ENCODE measurements around the gene G3BP2. TPM values are rescaled to one million over a fixed set of nuclear protein-coding genes. Genes with fewer than 3 reads are reported as not detected.
A peak's percentile ranks its signal among the peaks of the same experiment; 100 is the strongest.

The G3BP2 gene
- total and polyA plus RNA-seq, 4 donors, result 15.7 to 81.6 (median 55.1) TPM

DNA sequence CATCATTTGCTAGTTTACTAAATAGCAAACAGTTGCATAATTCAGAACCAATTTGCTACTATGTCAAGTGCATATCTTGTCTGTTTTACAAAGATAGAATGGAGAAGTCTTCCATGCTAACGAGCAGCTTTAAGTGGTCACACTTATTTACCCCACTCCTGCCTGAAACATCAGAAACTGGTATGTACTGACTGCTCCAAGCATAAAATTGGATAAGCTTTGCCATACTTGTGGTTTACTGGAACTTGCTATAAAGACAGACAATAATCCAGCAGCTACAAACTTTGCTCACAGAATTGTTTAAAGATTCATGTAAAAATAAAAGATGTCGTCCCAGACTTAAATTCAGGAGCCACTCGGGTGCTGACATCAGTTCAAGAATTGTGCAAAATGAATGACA is 29.6 kb downstream of the G3BP2 start:
- H3K4me3 ChIP-seq (ENCODE audit: low read depth in 1 of 3, low read length in 3 of 3), result no peak overlapping the region
- no peaks in the 10 kb centered on the region for H3K4me1 ChIP-seq (ENCODE audit: control insufficient read depth in 4 of 4, insufficient read depth in 4 of 4, low read length in 3 of 4)
- no peaks in the 10 kb centered on the region for H3K9me3 ChIP-seq (ENCODE audit: control insufficient read depth in 4 of 4, low read length in 3 of 4)
- 83% methylated on average over 3 of the region's 3 CpGs for WGBS
- no peak overlapping the region for H3K27ac ChIP-seq (ENCODE audit: low read depth in 1 of 2, low read length in 2 of 2)
- no peak overlapping the region for H3K9ac ChIP-seq (ENCODE audit: low read depth in 1 of 2, low read length in 2 of 2)
- H3K36me3 ChIP-seq (ENCODE audit: control insufficient read depth in 4 of 4, insufficient read depth in 3 of 4, low read depth in 1 of 4, low read length in 3 of 4), result peaks cover 5 to 50% (median 40%) of the 10 kb centered on the region in 4 donors
- no peaks in the 10 kb centered on the region for H3K27me3 ChIP-seq (ENCODE audit: control insufficient read depth in 4 of 4, insufficient read depth in 4 of 4, low read length in 3 of 4)
- no peak for DNase-seq (ENCODE audit: low spot score)
- TF ChIP-seq JUND (IDR thresholded peaks at IDR 0.05) (no peak), HNF4G (IDR thresholded peaks at IDR 0.05) (no peak), HNF4A (conservative IDR thresholded peaks at IDR 0.05) (no peak), FOXA2 (IDR thresholded peaks at IDR 0.05) (no peak), NR2F2 (IDR thresholded peaks at IDR 0.05) (no peak), RXRA (IDR thresholded peaks at IDR 0.05) (no peak), FOXA1 (IDR thresholded peaks at IDR 0.05) (no peak), YY1 (IDR thresholded peaks at IDR 0.05) (no peak), TAF1 (conservative IDR thresholded peaks at IDR 0.05) (no peak), EGR1 (IDR thresholded peaks at IDR 0.05; ENCODE audit: low read depth in 2 of 2) (no peak), SP1 (IDR thresholded peaks at IDR 0.05) (no peak)
- TF ChIP-seq, protein P1, sequence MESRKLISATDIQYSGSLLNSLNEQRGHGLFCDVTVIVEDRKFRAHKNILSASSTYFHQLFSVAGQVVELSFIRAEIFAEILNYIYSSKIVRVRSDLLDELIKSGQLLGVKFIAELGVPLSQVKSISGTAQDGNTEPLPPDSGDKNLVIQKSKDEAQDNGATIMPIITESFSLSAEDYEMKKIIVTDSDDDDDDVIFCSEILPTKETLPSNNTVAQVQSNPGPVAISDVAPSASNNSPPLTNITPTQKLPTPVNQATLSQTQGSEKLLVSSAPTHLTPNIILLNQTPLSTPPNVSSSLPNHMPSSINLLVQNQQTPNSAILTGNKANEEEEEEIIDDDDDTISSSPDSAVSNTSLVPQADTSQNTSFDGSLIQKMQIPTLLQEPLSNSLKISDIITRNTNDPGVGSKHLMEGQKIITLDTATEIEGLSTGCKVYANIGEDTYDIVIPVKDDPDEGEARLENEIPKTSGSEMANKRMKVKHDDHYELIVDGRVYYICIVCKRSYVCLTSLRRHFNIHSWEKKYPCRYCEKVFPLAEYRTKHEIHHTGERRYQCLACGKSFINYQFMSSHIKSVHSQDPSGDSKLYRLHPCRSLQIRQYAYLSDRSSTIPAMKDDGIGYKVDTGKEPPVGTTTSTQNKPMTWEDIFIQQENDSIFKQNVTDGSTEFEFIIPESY (IDR thresholded peaks at IDR 0.05), result no peak
- TF ChIP-seq, protein P2, sequence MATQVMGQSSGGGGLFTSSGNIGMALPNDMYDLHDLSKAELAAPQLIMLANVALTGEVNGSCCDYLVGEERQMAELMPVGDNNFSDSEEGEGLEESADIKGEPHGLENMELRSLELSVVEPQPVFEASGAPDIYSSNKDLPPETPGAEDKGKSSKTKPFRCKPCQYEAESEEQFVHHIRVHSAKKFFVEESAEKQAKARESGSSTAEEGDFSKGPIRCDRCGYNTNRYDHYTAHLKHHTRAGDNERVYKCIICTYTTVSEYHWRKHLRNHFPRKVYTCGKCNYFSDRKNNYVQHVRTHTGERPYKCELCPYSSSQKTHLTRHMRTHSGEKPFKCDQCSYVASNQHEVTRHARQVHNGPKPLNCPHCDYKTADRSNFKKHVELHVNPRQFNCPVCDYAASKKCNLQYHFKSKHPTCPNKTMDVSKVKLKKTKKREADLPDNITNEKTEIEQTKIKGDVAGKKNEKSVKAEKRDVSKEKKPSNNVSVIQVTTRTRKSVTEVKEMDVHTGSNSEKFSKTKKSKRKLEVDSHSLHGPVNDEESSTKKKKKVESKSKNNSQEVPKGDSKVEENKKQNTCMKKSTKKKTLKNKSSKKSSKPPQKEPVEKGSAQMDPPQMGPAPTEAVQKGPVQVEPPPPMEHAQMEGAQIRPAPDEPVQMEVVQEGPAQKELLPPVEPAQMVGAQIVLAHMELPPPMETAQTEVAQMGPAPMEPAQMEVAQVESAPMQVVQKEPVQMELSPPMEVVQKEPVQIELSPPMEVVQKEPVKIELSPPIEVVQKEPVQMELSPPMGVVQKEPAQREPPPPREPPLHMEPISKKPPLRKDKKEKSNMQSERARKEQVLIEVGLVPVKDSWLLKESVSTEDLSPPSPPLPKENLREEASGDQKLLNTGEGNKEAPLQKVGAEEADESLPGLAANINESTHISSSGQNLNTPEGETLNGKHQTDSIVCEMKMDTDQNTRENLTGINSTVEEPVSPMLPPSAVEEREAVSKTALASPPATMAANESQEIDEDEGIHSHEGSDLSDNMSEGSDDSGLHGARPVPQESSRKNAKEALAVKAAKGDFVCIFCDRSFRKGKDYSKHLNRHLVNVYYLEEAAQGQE (IDR thresholded peaks at IDR 0.05), result no peak

DNA sequence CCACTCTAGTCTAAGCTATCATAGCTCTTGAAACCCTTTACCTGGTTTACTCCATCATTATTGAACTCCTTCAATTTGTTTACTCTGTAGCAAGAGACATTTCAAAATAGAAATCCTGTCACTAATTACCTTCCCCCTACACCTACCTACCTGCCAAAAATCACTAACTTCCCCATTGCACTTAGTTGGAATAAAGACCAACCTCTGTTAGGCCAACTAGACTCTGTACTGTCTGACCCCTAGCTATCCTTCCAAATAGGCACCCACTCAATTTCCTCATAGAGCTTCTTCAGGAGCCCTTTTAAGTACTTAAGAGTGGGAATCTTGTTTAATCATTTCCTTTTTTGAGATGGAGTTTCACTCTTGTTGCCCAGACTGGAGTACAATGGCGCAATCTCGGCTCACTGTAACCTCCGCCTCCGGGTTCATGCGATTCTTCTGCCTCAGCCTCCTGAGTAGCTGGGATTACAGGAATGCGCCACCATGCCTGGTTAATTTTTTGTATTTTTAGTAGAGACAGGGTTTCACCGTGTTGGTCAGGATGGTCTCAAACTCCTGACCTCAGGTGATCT is 34.0 kb downstream of the G3BP2 start:
- TF ChIP-seq EGR1 (IDR thresholded peaks at IDR 0.05; ENCODE audit: low read depth in 2 of 2), result no peak
- no peak for TF ChIP-seq GABPA (IDR thresholded peaks at IDR 0.05 in 1 of 2, conservative IDR thresholded peaks at IDR 0.05 in 1 of 2)
- no peak for TF ChIP-seq HNF4G (IDR thresholded peaks at IDR 0.05)
- TF ChIP-seq RAD21 (IDR thresholded peaks at IDR 0.05), result no peak
- peak; percentile 20 to 25 for TF ChIP-seq HNF4A (conservative IDR thresholded peaks at IDR 0.05)
- H3K27ac ChIP-seq (ENCODE audit: low read depth in 1 of 2, low read length in 2 of 2), result no peak overlapping the region
- no peaks in the 10 kb centered on the region for H3K27me3 ChIP-seq (ENCODE audit: control insufficient read depth in 4 of 4, insufficient read depth in 4 of 4, low read length in 3 of 4)
- peaks cover under 1 to 7% (median 2%) of the 10 kb centered on the region in 4 donors for H3K36me3 ChIP-seq (ENCODE audit: control insufficient read depth in 4 of 4, insufficient read depth in 3 of 4, low read depth in 1 of 4, low read length in 3 of 4)
- WGBS, result 89% methylated on average over 7 of the region's 7 CpGs
- H3K9me3 ChIP-seq (ENCODE audit: control insufficient read depth in 4 of 4, low read length in 3 of 4), result no peaks in the 10 kb centered on the region
- H3K9ac ChIP-seq (ENCODE audit: low read depth in 1 of 2, low read length in 2 of 2), result no peak overlapping the region
- no peaks in the 10 kb centered on the region for H3K4me1 ChIP-seq (ENCODE audit: control insufficient read depth in 4 of 4, insufficient read depth in 4 of 4, low read length in 3 of 4)
- DNase-seq (ENCODE audit: low spot score), result no peak
- no peak overlapping the region for H3K4me3 ChIP-seq (ENCODE audit: low read depth in 1 of 3, low read length in 3 of 3)
